Esophagus muscularis mucosa (tissue), 3 donors: ENCODE measurements around the gene RUNX3.

ENCODE experiments used
- CTCF ChIP-seq, 3 experiments: fragments of 200-600 bp in 2 of 3; fragments of 450-650 bp in 1 of 3; sonication (generic) in 2 of 3; IDR thresholded peaks; one replicate each; pipeline ENCODE4 v1.5.1; 2017 to 2019; ENCODE audit warnings: antibody characterized with exemption in 3 of 3, mild to moderate bottlenecking in 2 of 3, moderate library complexity in 1 of 3
- POLR2A ChIP-seq: fragments of 450-650 bp; IDR thresholded peaks from one replicate; pipeline ENCODE4 v1.6.1; 2017; ENCODE audit warnings: antibody characterized with exemption, moderate library complexity, mild to moderate bottlenecking, low read depth

- TF ChIP-seq CTCF (IDR thresholded peaks at IDR 0.05) (no peak), POLR2A (no peak)
These were observed 61.8 kb downstream of the RUNX3 start for GRCh38 chr1:24868016-24868875.
